ENCODE results near the gene PLPP4.

Gene PLPP4

DNA sequence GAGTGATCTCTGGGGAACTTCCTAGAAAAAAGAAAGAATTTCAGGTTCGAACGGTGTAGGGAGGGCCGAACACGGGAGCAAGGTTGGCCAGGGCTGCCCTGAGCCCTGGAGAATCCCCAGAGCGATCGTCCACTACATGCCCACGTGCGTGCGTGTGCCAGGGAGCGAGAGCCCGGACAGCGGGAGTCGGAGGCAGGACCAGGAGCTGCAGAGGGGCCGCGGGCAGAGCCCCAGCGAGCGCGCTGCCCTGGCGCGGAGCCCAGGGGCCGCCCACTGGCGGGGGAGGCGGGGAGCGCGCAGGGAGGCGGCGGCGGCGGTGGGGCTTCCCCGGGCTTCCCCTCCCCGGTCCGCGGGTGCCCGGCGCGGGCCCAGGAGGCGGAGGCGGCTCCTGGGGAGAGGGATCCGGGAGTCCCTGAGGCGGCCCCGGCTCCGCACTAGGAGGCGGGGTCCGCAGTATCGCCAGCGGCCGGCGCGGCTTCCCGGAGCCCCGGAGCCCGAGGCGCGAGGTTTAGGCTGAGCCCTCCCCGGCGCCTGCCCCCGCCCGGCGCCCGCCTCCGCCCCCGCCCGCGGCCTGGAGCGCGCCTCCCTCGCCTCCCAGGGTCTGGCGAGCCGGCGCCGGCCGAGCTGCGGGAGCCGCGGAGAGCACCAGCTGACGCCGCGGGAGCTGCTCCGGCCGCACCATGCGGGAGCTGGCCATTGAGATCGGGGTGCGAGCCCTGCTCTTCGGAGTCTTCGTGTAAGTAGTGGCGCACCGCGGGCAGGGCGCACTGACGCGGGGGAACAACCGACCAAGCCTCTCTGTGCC is at the start of gene PLPP4:
Gene PLPP4, plus strand, starts transcription at position 602 of the 805 bp plus-strand sequence. Its CDS starts 79 bp downstream, at position 681.
- no peak for DNase-seq

- no peak for DNase-seq
Observed at GRCh38 chr10:120409816-120410215, 47.2 kb upstream of the PLPP4 start.

DNA sequence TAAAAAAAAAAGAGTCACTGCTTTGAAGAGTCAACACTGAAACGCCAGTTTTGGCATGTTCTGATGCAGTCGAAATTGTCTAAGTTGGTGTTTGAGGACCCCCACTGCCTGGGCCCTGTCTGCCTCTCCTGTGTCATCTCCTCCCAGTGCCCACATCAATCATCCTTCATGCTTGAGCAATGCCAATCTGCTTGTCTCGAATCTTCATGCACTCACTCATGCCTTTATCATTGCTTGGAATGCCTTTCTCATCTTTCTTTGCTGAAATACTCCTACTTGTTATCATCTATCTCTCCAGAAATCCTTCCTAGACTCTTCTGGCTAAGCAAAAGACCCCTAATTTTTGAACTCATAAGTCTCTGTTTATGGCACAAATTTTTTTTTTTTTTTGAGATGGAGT is 42.1 kb upstream of the PLPP4 start:
- DNase-seq: no peak

DNA sequence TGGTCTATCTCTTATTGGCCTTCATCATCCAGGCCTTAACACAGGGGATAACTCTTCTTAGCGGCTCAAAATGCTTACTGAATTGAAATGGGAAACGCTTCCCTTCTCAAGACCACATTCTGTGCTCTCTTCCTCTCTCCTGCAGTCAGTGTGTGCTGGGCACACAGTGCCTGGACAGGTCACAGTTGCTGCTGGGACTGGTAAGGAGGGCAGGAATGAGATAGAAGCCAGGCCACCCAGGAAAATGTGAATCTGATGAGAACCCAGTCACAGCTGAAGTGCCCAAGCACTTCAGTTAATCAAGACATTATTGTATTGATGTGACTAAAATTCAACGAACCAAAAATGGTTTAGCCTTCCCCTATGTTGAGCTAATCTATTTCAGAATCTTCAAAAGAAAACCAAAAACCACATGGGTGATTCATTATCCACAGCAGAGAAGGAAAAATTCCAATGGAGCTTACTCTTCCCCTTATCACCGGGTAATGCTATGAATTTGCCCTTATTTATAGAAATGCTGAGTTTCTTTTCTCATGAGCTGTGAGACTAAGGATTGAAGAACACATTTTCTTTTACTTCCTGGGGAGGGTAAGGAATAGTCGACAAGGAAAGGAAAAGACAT is 41.2 kb upstream of the PLPP4 start:
- no peak for DNase-seq

GRCh38 chr10:120420421-120420820 is 36.6 kb upstream of the PLPP4 start:
- no peak for DNase-seq

DNA sequence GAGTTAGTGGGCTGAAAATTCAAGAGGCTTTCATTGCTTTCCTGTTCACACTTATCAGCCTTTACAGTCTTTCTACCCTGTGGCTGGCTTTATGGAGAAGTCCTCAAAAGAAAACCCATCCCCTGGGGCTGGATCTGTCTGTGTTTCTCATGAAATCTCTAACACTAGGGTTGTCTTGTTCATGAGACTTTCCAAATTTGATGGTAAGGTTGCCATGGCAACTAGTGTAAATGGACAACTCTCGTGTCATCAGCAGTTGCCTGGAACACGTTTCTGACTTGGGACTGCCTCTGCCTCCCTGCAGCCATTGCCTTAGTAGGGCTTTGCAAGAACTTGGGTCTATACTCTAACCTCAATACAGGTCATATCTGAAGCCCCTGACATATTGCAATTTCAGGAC is 35.8 kb upstream of the PLPP4 start:
- no peak for DNase-seq

GRCh38 chr10:120422457-120422856 is 34.6 kb upstream of the PLPP4 start:
- DNase-seq: no peak

DNA sequence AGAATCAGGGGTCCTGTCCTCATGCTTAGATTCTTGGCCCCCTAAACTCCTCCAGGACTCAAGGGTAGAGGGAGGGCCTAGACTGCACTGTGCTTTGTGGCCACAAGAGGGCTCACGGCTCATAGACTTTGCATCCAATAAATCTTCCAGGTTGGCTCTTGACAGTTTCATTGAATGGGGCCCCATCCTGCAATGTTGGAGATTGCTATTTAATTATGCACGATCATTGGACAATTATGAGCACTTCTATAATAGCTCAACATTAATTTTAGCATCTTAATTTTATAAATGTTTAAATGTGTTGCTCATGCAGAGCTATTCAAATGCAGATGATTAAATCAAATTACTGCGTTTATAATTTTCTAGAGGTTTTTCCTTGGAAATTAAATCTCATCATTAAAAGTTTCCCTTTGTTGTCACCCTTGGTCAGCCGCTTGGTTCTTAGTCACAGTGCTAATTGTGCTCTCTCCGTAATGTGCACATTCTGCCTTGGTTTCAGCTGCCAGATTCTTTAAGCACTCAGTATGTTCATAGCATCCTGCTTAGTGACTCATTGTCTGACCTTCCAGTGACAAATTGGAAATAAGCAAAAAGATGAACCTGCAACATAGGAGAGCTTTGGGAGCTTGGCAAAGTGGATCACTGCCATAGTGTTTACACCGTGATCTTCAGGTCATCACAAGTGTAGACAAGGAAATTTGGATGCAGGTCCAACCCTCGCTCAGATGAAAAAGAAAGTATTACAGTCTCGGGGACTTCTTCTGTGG is 33.4 kb upstream of the PLPP4 start:
- DNase-seq: peak; percentile 49

DNA sequence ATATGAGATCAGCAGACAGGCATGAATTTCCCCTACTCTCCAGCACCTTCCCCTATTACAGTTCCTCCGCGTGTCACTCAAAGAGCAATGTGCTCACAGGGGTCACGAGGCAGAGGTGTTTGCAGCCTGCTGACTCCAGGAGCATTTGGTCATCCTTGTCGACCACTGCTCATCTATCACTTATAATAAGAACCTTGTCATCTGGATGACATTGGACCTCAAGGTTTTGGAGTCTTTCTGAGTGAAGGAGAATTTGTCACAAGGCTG is 32.9 kb upstream of the PLPP4 start:
- no peak for DNase-seq

GRCh38 chr10:120426306-120426705 is 30.7 kb upstream of the PLPP4 start:
- DNase-seq: no peak

GRCh38 chr10:120428754-120429153 is 28.3 kb upstream of the PLPP4 start:
- DNase-seq: no peak

GRCh38 chr10:120429395-120429794 is 27.6 kb upstream of the PLPP4 start:
- DNase-seq: no peak

DNA sequence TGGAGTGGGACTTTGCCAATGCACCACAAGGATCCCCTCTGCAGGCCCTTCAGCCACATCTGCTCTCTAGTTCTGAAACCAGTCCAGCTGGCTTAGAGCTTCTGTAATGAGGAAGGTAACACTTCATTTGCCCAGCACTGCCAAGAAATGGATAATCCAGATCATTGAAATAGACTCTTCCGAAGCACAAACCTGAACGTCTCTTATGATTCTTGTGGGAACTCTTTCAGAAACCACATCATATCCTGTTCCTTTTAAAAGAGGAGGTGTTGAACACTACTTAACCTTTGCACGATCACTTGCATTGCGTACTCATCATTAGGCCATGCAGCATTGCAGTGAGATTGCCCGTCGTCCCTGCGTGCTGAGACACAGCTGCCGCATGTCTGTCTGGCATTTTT is 25.8 kb upstream of the PLPP4 start:
- DNase-seq: no peak

DNA sequence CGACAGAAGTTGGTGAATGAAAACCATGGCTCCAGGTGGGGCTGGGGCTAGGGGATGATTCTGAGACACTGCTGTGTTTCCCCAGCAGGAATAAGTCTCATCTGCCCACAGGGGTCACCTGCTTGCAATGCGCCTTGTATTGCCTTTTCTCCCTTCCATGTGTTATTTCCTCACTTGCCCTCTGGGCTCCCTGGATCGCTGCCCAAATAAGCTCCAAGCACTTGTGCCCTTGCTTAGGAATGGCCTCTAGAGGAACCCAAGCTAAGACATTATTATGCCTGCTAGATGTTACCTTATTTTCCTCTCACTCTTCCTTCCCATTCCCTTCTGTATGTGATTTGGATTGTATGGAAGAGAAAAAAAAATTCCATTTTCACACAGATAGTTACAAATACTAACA is 24.8 kb upstream of the PLPP4 start:
- DNase-seq: no peak

- DNase-seq: no peak
Observed at GRCh38 chr10:120433141-120433540, 23.9 kb upstream of the PLPP4 start.

DNA sequence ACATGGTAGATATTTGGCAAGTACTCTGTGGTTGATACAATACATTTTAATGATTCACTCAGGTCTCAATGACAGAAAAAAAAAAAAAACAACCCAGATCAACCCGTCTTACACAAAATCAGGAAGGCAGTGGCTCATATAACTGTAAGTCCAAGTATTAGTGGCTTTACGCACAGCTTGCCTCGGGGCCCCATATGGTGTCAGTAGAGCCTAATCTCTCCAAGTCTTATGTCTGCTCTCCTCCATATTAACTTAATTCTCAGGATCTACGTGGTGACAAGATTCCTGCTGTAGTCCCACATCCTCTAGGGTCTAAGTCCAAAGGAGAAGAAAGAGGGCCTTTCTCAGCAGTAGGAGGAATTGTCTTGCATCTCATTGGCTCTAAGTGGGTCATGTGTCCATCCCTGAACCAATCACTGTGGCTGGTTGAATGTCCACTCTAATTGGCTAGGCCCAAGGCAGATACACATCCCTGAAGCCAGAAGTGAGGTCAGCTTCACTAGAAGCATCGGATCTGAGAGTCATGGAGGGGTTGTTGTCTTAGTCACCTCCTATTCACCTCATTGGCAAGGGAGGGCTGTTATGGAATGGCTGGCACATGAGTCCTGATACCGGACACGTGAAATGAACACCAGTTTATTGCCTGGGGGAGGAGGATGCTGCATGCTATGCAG is 20.5 kb upstream of the PLPP4 start:
- DNase-seq: no peak

DNA sequence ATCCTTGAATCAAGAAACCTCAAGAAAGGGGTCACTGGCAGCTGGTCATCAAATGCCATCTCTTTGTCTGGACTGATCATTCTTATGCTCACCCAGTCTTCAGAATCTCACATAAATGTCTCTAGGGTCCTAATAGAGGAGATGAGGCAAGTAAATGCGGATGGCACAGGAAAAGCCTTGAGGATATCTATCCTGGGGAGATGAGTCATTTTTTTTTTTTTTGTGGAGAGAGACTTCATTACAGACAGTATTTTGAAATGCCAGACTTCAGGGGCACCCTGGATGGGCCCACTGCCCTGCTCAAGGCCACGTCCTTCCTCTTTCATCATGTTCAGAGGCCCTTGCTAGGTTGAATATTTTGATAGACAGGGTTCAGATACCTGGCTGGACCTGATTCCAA is 19.5 kb upstream of the PLPP4 start:
- DNase-seq: no peak

DNA sequence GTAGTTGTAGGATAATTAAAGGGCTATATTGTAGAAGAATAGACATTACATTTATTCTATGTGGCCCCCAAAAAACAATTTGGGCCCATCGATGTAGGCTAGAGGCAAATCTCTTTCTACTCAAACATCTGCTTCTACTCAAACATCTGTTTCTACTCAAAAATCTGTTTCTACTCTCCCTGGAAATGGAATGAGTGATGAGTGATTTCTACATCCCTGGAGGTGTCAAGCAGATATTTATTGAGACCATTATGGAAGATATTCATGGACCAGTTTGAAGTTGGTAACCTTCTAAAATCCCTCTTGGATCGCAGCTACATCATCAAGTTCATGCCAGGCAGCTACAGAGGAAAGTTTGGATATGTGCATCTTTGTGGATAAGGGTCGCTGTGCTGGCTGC is 5.1 kb upstream of the PLPP4 start:
- no peak for DNase-seq

DNA sequence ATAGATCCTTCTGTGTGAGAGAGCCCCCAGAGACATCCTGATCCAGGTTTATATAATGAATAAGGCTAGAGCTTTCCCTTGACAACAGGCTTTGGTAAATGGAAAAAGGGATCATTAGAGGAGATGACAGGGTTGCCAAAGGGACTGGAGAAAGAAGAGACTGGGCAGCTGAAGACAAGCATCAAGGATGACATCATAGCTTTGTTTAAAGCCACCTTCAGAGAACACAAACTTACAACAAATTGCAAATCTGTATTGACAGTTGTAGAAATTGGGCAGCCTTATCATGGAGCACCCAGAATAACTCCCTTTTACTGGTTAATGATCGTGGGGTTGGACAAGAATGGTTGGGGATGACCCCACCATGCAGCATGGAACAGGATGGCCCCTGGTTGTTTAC is 3.7 kb upstream of the PLPP4 start:
- DNase-seq: no peak

DNA sequence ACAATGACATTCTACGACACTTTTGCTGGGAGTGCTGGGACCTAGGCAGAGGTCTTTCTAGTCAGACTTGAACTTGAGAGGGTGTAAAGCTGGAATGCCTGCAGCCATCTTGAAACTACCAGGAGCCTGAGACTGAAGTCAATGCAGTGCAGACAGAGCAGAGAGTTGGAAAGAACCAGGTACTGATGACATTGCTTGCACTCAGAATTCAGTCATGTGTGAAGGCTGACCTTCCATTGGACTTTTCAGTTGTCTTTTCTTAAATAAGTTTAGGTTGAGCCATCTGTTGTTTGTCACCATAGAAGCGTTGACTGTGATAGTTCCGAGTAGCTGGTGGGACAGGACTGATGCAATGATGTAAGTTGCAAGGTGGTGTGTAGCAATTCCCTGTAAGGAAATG is 3.1 kb upstream of the PLPP4 start:
- no peak for DNase-seq

DNA sequence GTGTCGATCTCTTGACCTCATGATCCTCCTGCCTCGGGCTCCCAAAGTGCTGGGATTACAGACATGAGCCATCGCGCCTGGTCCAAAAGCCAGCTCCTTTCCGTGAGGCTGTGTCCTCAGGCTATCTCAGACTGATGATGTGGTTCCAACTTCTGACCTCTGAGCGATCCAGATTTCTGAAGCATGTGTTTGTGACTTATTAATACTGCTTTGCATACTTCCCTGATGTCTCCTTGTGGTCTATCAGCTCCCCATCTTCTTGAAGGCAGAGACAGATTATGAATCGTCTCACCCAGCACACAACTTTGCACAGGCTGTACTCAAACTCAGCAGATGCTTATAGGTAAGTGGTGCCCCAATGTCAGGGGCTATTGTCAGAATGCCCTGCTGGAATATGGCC is 2.0 kb upstream of the PLPP4 start:
- no peak for DNase-seq

DNA sequence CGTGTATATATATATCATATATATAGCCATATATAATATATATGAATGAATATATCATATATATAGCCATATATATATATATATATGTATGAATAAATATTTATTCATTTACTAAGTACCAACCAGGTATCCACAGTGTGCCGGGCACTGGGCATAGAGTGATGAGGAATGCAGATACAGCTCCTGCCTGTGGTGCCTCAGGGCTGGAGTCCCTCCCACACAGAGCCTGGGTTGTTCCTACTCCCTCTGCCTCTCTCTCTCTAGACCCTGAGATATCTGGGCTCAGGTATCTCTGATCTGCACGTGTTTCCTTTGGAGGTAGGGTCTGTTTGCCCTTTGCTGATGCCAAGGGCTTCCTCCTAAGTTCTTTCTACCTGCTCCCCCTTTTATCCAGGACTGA is 1.4 kb upstream of the PLPP4 start:
- no peak for DNase-seq

- no peak for DNase-seq
Observed at GRCh38 chr10:120456143-120456625, 843 bp upstream of the PLPP4 start.

Data from stimulated activated CD8-positive, alpha-beta memory T cell treated with anti-CD3 and anti-CD28 coated beads, Interleukin-4, amount 100 ng/mL, for 48 hours (primary cell).